Renal cortical epithelial cell (primary cell): Measurements from ENCODE around the gene RAP1GDS1. TPM values are rescaled to one million over a fixed set of nuclear protein-coding genes. Genes with fewer than 3 reads are reported as not detected.

Experiments
- DNase-seq: peaks from one replicate; pipeline ENCODE4 v3.0.0-alpha.2; 2011; ENCODE audit warnings: low read depth
- total RNA-seq: library from RNA; depleted of rRNA; stranded (reverse); fragments of >200 nt; gene quantifications from 2 replicates; pipeline ENCODE4 v1.2.3, GENCODE V29; 2014

RAP1GDS1 gene
- total RNA-seq, 1 donor from 2014 or later = 66.8 TPM

GRCh38 chr4:98482503-98482846 is 221.3 kb downstream of the RAP1GDS1 start:
- no peak for DNase-seq

- DNase-seq = peak; percentile 86
These were observed 221.9 kb downstream of the RAP1GDS1 start for GRCh38 chr4:98482847-98483806.

- DNase-seq = peak; percentile 71
These were observed 222.8 kb downstream of the RAP1GDS1 start for GRCh38 chr4:98484031-98484430.

GRCh38 chr4:98485816-98486345 is 224.7 kb downstream of the RAP1GDS1 start:
- no peak for DNase-seq

GRCh38 chr4:98490251-98490650 is 229.1 kb downstream of the RAP1GDS1 start:
- DNase-seq = no peak

- peak; percentile 61 for DNase-seq
These were observed 230.8 kb downstream of the RAP1GDS1 start for GRCh38 chr4:98491899-98492559.

- DNase-seq = no peak
These were observed 232.1 kb downstream of the RAP1GDS1 start for GRCh38 chr4:98493296-98493695.

Other genes with a start within 250 kb of the RAP1GDS1 start
- 0.75 and 0.87 TPM in 2 replicates for gene STPG2, start 117.9 kb upstream of the RAP1GDS1 start, total RNA-seq